HCT116 (cell line): Measurements from ENCODE around the gene IL18RAP. TPM values are rescaled to one million over a fixed set of nuclear protein-coding genes. Genes with fewer than 3 reads are reported as not detected.

Experiments used
- ATAC-seq: fragments of 200-7000 bp; cut with Tn5 transposase; 2 replicates; pipeline ENCODE4 v1.9.1; 2020; ENCODE audit warnings: mild to moderate bottlenecking, moderate library complexity
- BruUV-seq: library from RNA; stranded (reverse); fragments of 400-500 nt; replicated peaks from 2 replicates; lab custom pipeline; 2021; lab: Mats Ljungman, UMichigan
- CTCF ChIA-PET: fragments of 300-600 bp; sonication (Branson Sonifier 250); formaldehyde crosslinking; loops from one replicate; lab custom pipeline; 2021; ENCODE audit warnings: antibody characterized with exemption; lab: Charles Lee
- POLR2A ChIA-PET: fragments of 300-600, 350-600 bp; sonication (Branson Sonifier 250); formaldehyde crosslinking; loops from one replicate; lab custom pipeline; 2021; ENCODE audit warnings: antibody characterized with exemption; lab: Charles Lee
- RAD21 ChIA-PET, 2 experiments: fragments of 300-600 bp; sonication (Branson Sonifier 250); formaldehyde crosslinking; loops; one replicate each; lab custom pipeline; 2023; ENCODE audit warnings: low total read pairs in 2 of 2; ENCODE audit not compliant: uncharacterized antibody in 2 of 2, unreplicated experiment in 2 of 2, low non-redundant PET in 1 of 2; lab: Charles Lee
- DNase-seq: peaks from one replicate; pipeline ENCODE4 v3.0.0-alpha.2; 2010; ENCODE audit warnings: low read depth, low spot score
- H2AFZ ChIP-seq: fragments of 200-600 bp; shearing (Covaris generic), sonication (generic); 2 replicates; pipeline ENCODE4 v1.6.1; 2017; ENCODE audit warnings: low read depth, mixed run types, mixed read lengths, antibody characterized with exemption, low read length; ENCODE audit not compliant: poor library complexity, severe bottlenecking
- H3K27ac ChIP-seq: 2 replicates; pipeline ENCODE4 v1.5.1; 2012; ENCODE audit warnings: low read depth, low read length
- H3K27me3 ChIP-seq: fragments of 200-600 bp; sonication (generic); 2 replicates; pipeline ENCODE4 v1.6.1; 2016; ENCODE audit warnings: mixed run types, low read length, mixed read lengths; ENCODE audit not compliant: insufficient read depth
- H3K36me3 ChIP-seq, 2 experiments: fragments of 200-500 bp in 1 of 2; fragments of 200-600 bp in 1 of 2; sonication (Bioruptor generic) in 1 of 2; sonication (generic) in 1 of 2; 2 replicates each; pipeline versions ENCODE4 v1.5.1 to v1.6.1; 2014 to 2016; ENCODE audit warnings: low read length in 2 of 2, inconsistent platforms in 1 of 2, mixed read lengths in 1 of 2, mixed run types in 1 of 2; ENCODE audit not compliant: insufficient read depth in 2 of 2, control insufficient read depth in 1 of 2
- H3K4me1 ChIP-seq, 2 experiments: fragments of 200-600 bp in 1 of 2; sonication (generic) in 1 of 2; 2 replicates each; pipeline versions ENCODE4 v1.5.1 to v1.6.1; 2012 to 2017; ENCODE audit warnings: low read length in 2 of 2, inconsistent platforms in 1 of 2, mild to moderate bottlenecking in 1 of 2, mixed read lengths in 1 of 2, mixed run types in 1 of 2, moderate library complexity in 1 of 2; ENCODE audit not compliant: insufficient read depth in 2 of 2, control insufficient read depth in 1 of 2
- H3K4me2 ChIP-seq: fragments of 200-600 bp; sonication (generic); 2 replicates; pipeline ENCODE4 v1.6.1; 2017; ENCODE audit warnings: mixed run types, low read length, mixed read lengths
- H3K4me3 ChIP-seq, 2 experiments: fragments of 200-600 bp in 1 of 2; sonication (generic) in 1 of 2; replicated peaks in 1 of 2; 2 replicates each; pipeline ENCODE4 v1.5.1; 2011 to 2016; ENCODE audit warnings: low read length in 2 of 2, control low read depth in 1 of 2, low read depth in 1 of 2, mild to moderate bottlenecking in 1 of 2, mixed read lengths in 1 of 2, mixed run types in 1 of 2
- H3K79me2 ChIP-seq: fragments of 200-600 bp; sonication (generic); 2 replicates; pipeline ENCODE4 v1.6.1; 2017; ENCODE audit warnings: mild to moderate bottlenecking, mixed run types, low read length, moderate library complexity, mixed read lengths; ENCODE audit not compliant: insufficient read depth
- H3K9ac ChIP-seq: fragments of 200-600 bp; sonication (generic); 2 replicates; pipeline ENCODE4 v1.6.1; 2016; ENCODE audit warnings: low read length, mixed read lengths
- H3K9me2 ChIP-seq: fragments of 200-600 bp; sonication (generic), shearing (Covaris generic); 2 replicates; pipeline ENCODE4 v1.6.1; 2017; ENCODE audit warnings: mixed run types, mild to moderate bottlenecking, moderate library complexity; ENCODE audit not compliant: insufficient read depth
- H3K9me3 ChIP-seq, 2 experiments: fragments of 200-500 bp in 1 of 2; fragments of 200-600 bp in 1 of 2; sonication (Bioruptor generic) in 1 of 2; sonication (generic) in 1 of 2; 2 replicates each; pipeline ENCODE4 v1.6.1; 2014 to 2017; ENCODE audit warnings: low read length in 2 of 2, mixed read lengths in 2 of 2, inconsistent platforms in 1 of 2, low read depth in 1 of 2, mild to moderate bottlenecking in 1 of 2, mixed run types in 1 of 2, moderate library complexity in 1 of 2; ENCODE audit not compliant: control insufficient read depth in 1 of 2, insufficient read depth in 1 of 2
- H4K20me1 ChIP-seq: fragments of 200-600 bp; sonication (generic), shearing (Covaris generic); 2 replicates; pipeline ENCODE4 v1.6.1; 2017; ENCODE audit warnings: mixed run types, mild to moderate bottlenecking, moderate library complexity; ENCODE audit not compliant: insufficient read depth
- ATF3 ChIP-seq: IDR thresholded peaks from 2 replicates; pipeline ENCODE4 v1.6.1; 2012
- CBX3 ChIP-seq: IDR thresholded peaks from 2 replicates; pipeline ENCODE4 v1.6.1; 2012; ENCODE audit warnings: low read depth
- CEBPB ChIP-seq: IDR thresholded peaks from 2 replicates; pipeline ENCODE4 v1.6.1; 2012; ENCODE audit warnings: low read depth
- CTCF ChIP-seq, 3 experiments: fragments of 200-600 bp in 1 of 3; sonication (generic) in 1 of 3; IDR thresholded peaks in 2 of 3; conservative IDR thresholded peaks in 1 of 3; 2 replicates each; pipeline ENCODE4 v1.5.1; 2012 to 2017; ENCODE audit warnings: low read depth in 2 of 3, low read length in 2 of 3, antibody characterized with exemption in 1 of 3, borderline replicate concordance in 1 of 3, control low read depth in 1 of 3, mild to moderate bottlenecking in 1 of 3, mixed read lengths in 1 of 3, mixed run types in 1 of 3, moderate library complexity in 1 of 3; ENCODE audit not compliant: insufficient read depth in 1 of 3
- EGR1 ChIP-seq: IDR thresholded peaks from 2 replicates; pipeline ENCODE4 v1.6.1; 2012; ENCODE audit warnings: low read depth
- JUND ChIP-seq: IDR thresholded peaks from 2 replicates; pipeline ENCODE4 v1.6.1; 2012
- MAX ChIP-seq: IDR thresholded peaks from 2 replicates; pipeline ENCODE4 v1.6.1; 2012
- REST ChIP-seq: IDR thresholded peaks from 2 replicates; pipeline ENCODE4 v1.6.1; 2012; ENCODE audit warnings: low read depth
- SRF ChIP-seq: IDR thresholded peaks from 2 replicates; pipeline ENCODE4 v1.6.1; 2012; ENCODE audit warnings: low read depth
- YY1 ChIP-seq: IDR thresholded peaks from 2 replicates; pipeline ENCODE4 v1.6.1; 2011; ENCODE audit warnings: low read length, low read depth, moderate library complexity, mild to moderate bottlenecking; ENCODE audit not compliant: insufficient replicate concordance; ENCODE audit errors: extremely low read depth
- ZBTB33 ChIP-seq: IDR thresholded peaks from 2 replicates; pipeline ENCODE4 v1.6.1; 2011; ENCODE audit warnings: mild to moderate bottlenecking, low read length, moderate library complexity; ENCODE audit not compliant: insufficient replicate concordance; ENCODE audit errors: extremely low read depth
- ZNF274 ChIP-seq: fragments of 200-500 bp; sonication (Bioruptor generic); IDR thresholded peaks from 2 replicates; pipeline ENCODE4 v1.6.1; 2014; ENCODE audit warnings: mild to moderate bottlenecking, low read depth, low read length, inconsistent platforms
- intact Hi-C: fragments of 100-400 bp; cut with micrococcal nuclease; formaldehyde crosslinking; loops from 2 replicates; pipeline ENCODE4 v1.10.0; 2022
- total RNA-seq: library from RNA; stranded (reverse); gene quantifications from one replicate; pipeline ENCODE4 v1.2.1, GENCODE V29; 2021; ENCODE audit not compliant: unreplicated experiment

Gene IL18RAP
- total RNA-seq, 1 experiment from 2014 or later: not detected

GRCh38 chr2:102424754-102425153, 1.8 kb downstream of the IL18RAP start:
- ATAC-seq (no peak), DNase-seq (no peak)
- intact Hi-C loops: no loop called here
- BruUV-seq: no TSS peak
- Histone ChIP-seq H3K4me1 (no peaks in the 10 kb centered on the region), H3K4me3 (no peak overlapping the region), H3K9me2 (no peaks in the 10 kb centered on the region), H3K9me3 (no peaks in the 10 kb centered on the region), H4K20me1 (no peaks in the 10 kb centered on the region), H2AFZ (no peak overlapping the region), H3K79me2 (no peaks in the 10 kb centered on the region), H3K27ac (no peak overlapping the region), H3K36me3 (no peaks in the 10 kb centered on the region), H3K4me2 (no peak overlapping the region), H3K27me3 (peaks cover 17% of the 10 kb centered on the region; the same call in 1 of the 2 replicates), H3K9ac (no peak overlapping the region)
- CTCF ChIA-PET: no interaction called here
- POLR2A ChIA-PET: no interaction called here
- RAD21 ChIA-PET: no interaction called here
- TF ChIP-seq CEBPB: no peak
- no peak for TF ChIP-seq MAX
- no peak for TF ChIP-seq CTCF (IDR thresholded peaks at IDR 0.05 in 2 of 3, conservative IDR thresholded peaks at IDR 0.05 in 1 of 3; ENCODE audit: borderline replicate concordance in 1 of 3, insufficient read depth in 1 of 3, low read depth in 2 of 3, low read length in 2 of 3)
- no peak for TF ChIP-seq ZBTB33
- no peak for TF ChIP-seq REST
- TF ChIP-seq JUND: no peak
- TF ChIP-seq ZNF274: no peak
- TF ChIP-seq YY1: no peak
- no peak for TF ChIP-seq CBX3
- TF ChIP-seq ATF3: no peak
- TF ChIP-seq EGR1: no peak
- no peak for TF ChIP-seq SRF
